NOMO-1 treated with DMSO at 0.1 percent for 48 hours (cell line): ENCODE results near the gene CA11.
A peak's percentile ranks its signal among the peaks of the same experiment; 100 is the strongest.
"Not testable (repeated sequence)": the region's sequence is repeated elsewhere in the genome, so short reads cannot be mapped to it uniquely, and the experiment has no call there.

ENCODE experiments used
- DNase-seq: peaks from one replicate; lab custom pipeline; 2025; ENCODE audit not compliant: unreplicated experiment; lab: John Stamatoyannopoulos, UW

CA11 gene

GRCh38 chr19:48669903-48670668 is 24.1 kb upstream of the CA11 start:
- DNase-seq: no peak

- DNase-seq: no peak
Measured at GRCh38 chr19:48668761-48669160, 22.8 kb upstream of the CA11 start.

- DNase-seq: no peak
Measured at GRCh38 chr19:48668332-48668731, 22.3 kb upstream of the CA11 start.

GRCh38 chr19:48665786-48666185 is 19.8 kb upstream of the CA11 start:
- DNase-seq: no peak

GRCh38 chr19:48664476-48664875 is 18.5 kb upstream of the CA11 start:
- no peak for DNase-seq

- no peak for DNase-seq
Measured at GRCh38 chr19:48663667-48664066, 17.7 kb upstream of the CA11 start.

GRCh38 chr19:48661711-48662090 is 15.7 kb upstream of the CA11 start:
- DNase-seq: no peak

- peak; percentile 91 for DNase-seq
Measured at GRCh38 chr19:48660852-48661710, 15.1 kb upstream of the CA11 start.

GRCh38 chr19:48659768-48660167 is 13.8 kb upstream of the CA11 start:
- DNase-seq: peak; percentile 42

GRCh38 chr19:48658483-48658882 is 12.5 kb upstream of the CA11 start:
- DNase-seq: no peak

GRCh38 chr19:48657828-48658227 is 11.8 kb upstream of the CA11 start:
- not testable (repeated sequence) for DNase-seq

- no peak for DNase-seq
Measured at GRCh38 chr19:48656840-48657474, 11.0 kb upstream of the CA11 start.

GRCh38 chr19:48654299-48655059 is 8.5 kb upstream of the CA11 start:
- DNase-seq: no peak

- DNase-seq: no peak
Measured at GRCh38 chr19:48651683-48652048, 5.7 kb upstream of the CA11 start.

GRCh38 chr19:48650974-48651682 is 5.1 kb upstream of the CA11 start:
- no peak for DNase-seq

GRCh38 chr19:48648134-48648533 is 2.1 kb upstream of the CA11 start:
- no peak for DNase-seq

- DNase-seq: no peak
Measured at GRCh38 chr19:48646722-48647216, 782 bp upstream of the CA11 start.

GRCh38 chr19:48645620-48646000 is 377 bp downstream of the CA11 start:
- no peak for DNase-seq

- peak; percentile 67 for DNase-seq
Measured at GRCh38 chr19:48644839-48645619, 958 bp downstream of the CA11 start.

GRCh38 chr19:48644355-48644754 is 1.6 kb downstream of the CA11 start:
- DNase-seq: no peak
